ENCODE results near the gene SMARCB1. TPM values are rescaled to one million over a fixed set of nuclear protein-coding genes. Genes with fewer than 3 reads are reported as not detected.

SMARCB1 gene
- total and polyA plus RNA-seq, 2 of the 4 experiments (the other 2 are of a cell fraction), result 110 to 159 TPM

DNA sequence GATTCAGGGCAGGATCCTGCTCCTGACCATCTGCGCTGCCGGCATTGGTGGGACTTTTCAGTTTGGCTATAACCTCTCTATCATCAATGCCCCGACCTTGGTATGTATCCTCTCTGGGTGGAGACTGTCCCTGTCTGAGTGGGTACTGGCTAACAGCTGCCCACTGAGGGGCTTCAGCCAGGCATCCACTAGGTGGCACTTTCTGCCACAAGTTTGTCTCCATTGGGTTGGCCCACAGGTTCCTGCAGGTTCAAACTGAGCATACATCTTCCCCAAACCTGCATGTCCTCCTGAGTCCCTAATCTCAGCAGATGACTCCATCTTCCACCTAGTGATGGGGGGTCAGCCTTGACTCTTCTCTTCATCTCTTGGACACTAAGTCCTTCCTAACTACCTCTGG lies 75.3 kb downstream of the SMARCB1 start:
- no peak overlapping the region for H4K91ac ChIP-seq (ENCODE audit: insufficient read depth, low read depth, low read length)
- H3K4me3 ChIP-seq (ENCODE audit: insufficient read depth, low read depth, low read length), result no peak overlapping the region
- H3K4me2 ChIP-seq (ENCODE audit: low read depth, low read length), result no peak overlapping the region
- no peak overlapping the region for H4K8ac ChIP-seq (ENCODE audit: low read depth in 2 of 2, low read length in 2 of 2)
- CTCF ChIA-PET, result interaction anchor here (0.5 kb wide), 1 partner anchor 1751 kb away, joined by 3 read pairs; no protein-coding TSS in a partner anchor
- intact Hi-C loops (cut with micrococcal nuclease), result loop anchor here (10.0 kb wide), 1 partner anchor 93 kb away; no protein-coding TSS in a partner anchor
- H3K4me1 ChIP-seq (ENCODE audit: control insufficient read depth, insufficient read depth, low read length), result peaks cover 3% of the 10 kb centered on the region; the same call in 1 of the 2 replicates
- BruUV-seq (replicated peaks), result no TSS peak
- no peaks in the 10 kb centered on the region for H4K20me1 ChIP-seq (ENCODE audit: insufficient read depth, low read length)
- in situ Hi-C loops (cut with MboI; ENCODE audit: low sequenced_read_pairs), result no loop called here
- no peak overlapping the region for H3K18ac ChIP-seq (ENCODE audit: low read depth, low read length)
- no peaks in the 10 kb centered on the region for H3K9me3 ChIP-seq (ENCODE audit: control insufficient read depth, insufficient read depth, low read length)
- no peak overlapping the region for H2BK5ac ChIP-seq (ENCODE audit: low read depth, low read length, poor library complexity, severe bottlenecking)
- WGBS, 2 experiments (ENCODE audit: extremely low coverage in 2 of 2, insufficient read length in 1 of 2), result no CpG with 5 or more reads among the region's 3 CpGs
- H2BK20ac ChIP-seq (ENCODE audit: low read depth, low read length), result no peak overlapping the region
- POLR2A ChIA-PET (ENCODE audit: unreplicated experiment), result no interaction called here
- H2AK9ac ChIP-seq (replicated peaks; ENCODE audit: low read depth, low read length, poor library complexity), result no peak overlapping the region
- TF ChIP-seq, protein P1, sequence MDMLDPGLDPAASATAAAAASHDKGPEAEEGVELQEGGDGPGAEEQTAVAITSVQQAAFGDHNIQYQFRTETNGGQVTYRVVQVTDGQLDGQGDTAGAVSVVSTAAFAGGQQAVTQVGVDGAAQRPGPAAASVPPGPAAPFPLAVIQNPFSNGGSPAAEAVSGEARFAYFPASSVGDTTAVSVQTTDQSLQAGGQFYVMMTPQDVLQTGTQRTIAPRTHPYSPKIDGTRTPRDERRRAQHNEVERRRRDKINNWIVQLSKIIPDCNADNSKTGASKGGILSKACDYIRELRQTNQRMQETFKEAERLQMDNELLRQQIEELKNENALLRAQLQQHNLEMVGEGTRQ (IDR thresholded peaks at IDR 0.05; ENCODE audit: low read depth, low read length), result no peak
- TF ChIP-seq RFX5 (IDR thresholded peaks at IDR 0.05; ENCODE audit: low read depth, low read length) (no peak), MAFK (IDR thresholded peaks at IDR 0.05; ENCODE audit: low read depth, low read length) (no peak), RAD21 (IDR thresholded peaks at IDR 0.05; ENCODE audit: low read length) (peak; percentile 75), POLR2A (IDR thresholded peaks at IDR 0.05; ENCODE audit: low read depth, low read length) (no peak), CEBPB (IDR thresholded peaks at IDR 0.05; ENCODE audit: low read depth, low read length) (no peak), RCOR1 (IDR thresholded peaks at IDR 0.05; ENCODE audit: insufficient replicate concordance, low read length) (no peak), SMC3 (IDR thresholded peaks at IDR 0.05; ENCODE audit: low read depth, low read length) (peak; percentile 78), BHLHE40 (IDR thresholded peaks at IDR 0.05; ENCODE audit: low read depth, low read length) (no peak), FOS (IDR thresholded peaks at IDR 0.05; ENCODE audit: low read depth, low read length) (no peak), CHD1 (IDR thresholded peaks at IDR 0.05; ENCODE audit: low read depth, low read length) (no peak)
- TF ChIP-seq, protein P2, sequence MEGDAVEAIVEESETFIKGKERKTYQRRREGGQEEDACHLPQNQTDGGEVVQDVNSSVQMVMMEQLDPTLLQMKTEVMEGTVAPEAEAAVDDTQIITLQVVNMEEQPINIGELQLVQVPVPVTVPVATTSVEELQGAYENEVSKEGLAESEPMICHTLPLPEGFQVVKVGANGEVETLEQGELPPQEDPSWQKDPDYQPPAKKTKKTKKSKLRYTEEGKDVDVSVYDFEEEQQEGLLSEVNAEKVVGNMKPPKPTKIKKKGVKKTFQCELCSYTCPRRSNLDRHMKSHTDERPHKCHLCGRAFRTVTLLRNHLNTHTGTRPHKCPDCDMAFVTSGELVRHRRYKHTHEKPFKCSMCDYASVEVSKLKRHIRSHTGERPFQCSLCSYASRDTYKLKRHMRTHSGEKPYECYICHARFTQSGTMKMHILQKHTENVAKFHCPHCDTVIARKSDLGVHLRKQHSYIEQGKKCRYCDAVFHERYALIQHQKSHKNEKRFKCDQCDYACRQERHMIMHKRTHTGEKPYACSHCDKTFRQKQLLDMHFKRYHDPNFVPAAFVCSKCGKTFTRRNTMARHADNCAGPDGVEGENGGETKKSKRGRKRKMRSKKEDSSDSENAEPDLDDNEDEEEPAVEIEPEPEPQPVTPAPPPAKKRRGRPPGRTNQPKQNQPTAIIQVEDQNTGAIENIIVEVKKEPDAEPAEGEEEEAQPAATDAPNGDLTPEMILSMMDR (conservative IDR thresholded peaks at IDR 0.05; ENCODE audit: low read depth, low read length), result peak; percentile 67
- no peak overlapping the region for H3K27ac ChIP-seq (ENCODE audit: insufficient read depth, low read length)
- dilution Hi-C loops (cut with HindIII; ENCODE audit: low sequenced_read_pairs, unreplicated experiment), result no loop called here
- no peaks in the 10 kb centered on the region for H3K27me3 ChIP-seq (ENCODE audit: control insufficient read depth, insufficient read depth, low read length)
- H2BK120ac ChIP-seq (ENCODE audit: low read depth, low read length), result no peak overlapping the region
- peaks cover 0 to 13% of the 10 kb centered on the region in 2 experiments; a peak in 1 of 4 replicates for H3K79me1 ChIP-seq (ENCODE audit: low read depth in 1 of 2, low read length in 2 of 2)
- no peak overlapping the region for H2AFZ ChIP-seq (replicated peaks; ENCODE audit: low read length, poor library complexity)
- DNase-seq (peak; percentile 52), ATAC-seq (ENCODE audit: low read depth) (no peak)
- H3K4ac ChIP-seq (ENCODE audit: low read depth, low read length), result no peak overlapping the region
- H4K5ac ChIP-seq (ENCODE audit: low read depth, low read length), result no peak overlapping the region
- no peak overlapping the region for H3K23ac ChIP-seq (ENCODE audit: low read depth, low read length)
- no peak overlapping the region for H2AK5ac ChIP-seq (ENCODE audit: low read depth, low read length)
- no peak overlapping the region for H3K14ac ChIP-seq (replicated peaks; ENCODE audit: low read depth, low read length)
- H3K56ac ChIP-seq (ENCODE audit: extremely low read depth, insufficient read depth, low read length), result no peak overlapping the region
- H3K9me1 ChIP-seq (ENCODE audit: insufficient read depth, low read length), result no peaks in the 10 kb centered on the region
- no peak overlapping the region for H2BK15ac ChIP-seq (ENCODE audit: low read depth, low read length)
- no peaks in the 10 kb centered on the region; the same call in 1 of the 2 replicates for H3K36me3 ChIP-seq (ENCODE audit: control insufficient read depth, insufficient read depth, low read length)
- H3K9ac ChIP-seq (ENCODE audit: low read depth, low read length), result no peak overlapping the region
